MCF 10A (cell line): ENCODE results near the gene SCAPER. TPM values are rescaled to one million over a fixed set of nuclear protein-coding genes. Genes with fewer than 3 reads are reported as not detected.

Experiments used
- BruUV-seq: library from RNA; stranded (reverse); fragments of 400-500 nt; replicated peaks from 2 replicates; lab custom pipeline; 2021; lab: Mats Ljungman, UMichigan
- CTCF ChIA-PET: fragments of 300-600 bp; sonication (Branson Sonifier 250); formaldehyde crosslinking; extraction: SDS; loops from one replicate; lab custom pipeline; 2021; ENCODE audit warnings: antibody characterized with exemption, inconsistent platforms; lab: Yijun Ruan, JAX
- POLR2A ChIA-PET: fragments of 300-600, 350-650 bp; sonication (Branson Sonifier 250); formaldehyde crosslinking; extraction: SDS; loops from one replicate; lab custom pipeline; 2020; ENCODE audit warnings: antibody characterized with exemption, inconsistent platforms; lab: Yijun Ruan, JAX
- DNase-seq: peaks from one replicate; pipeline ENCODE4 v3.0.0-alpha.2; 2018; ENCODE audit not compliant: unreplicated experiment
- H3K27ac Mint-ChIP-seq: one replicate; pipeline ENCODE4 v1.8.0; 2022; ENCODE audit warnings: mild to moderate bottlenecking, low read depth, mixed read lengths; ENCODE audit not compliant: unreplicated experiment
- H3K27me3 Mint-ChIP-seq: one replicate; pipeline ENCODE4 v1.8.0; 2022; ENCODE audit warnings: mixed read lengths; ENCODE audit not compliant: insufficient read depth, unreplicated experiment
- H3K36me3 Mint-ChIP-seq: one replicate; pipeline ENCODE4 v1.8.0; 2022; ENCODE audit warnings: mild to moderate bottlenecking, moderate library complexity, mixed read lengths; ENCODE audit not compliant: insufficient read depth, unreplicated experiment
- H3K4me1 Mint-ChIP-seq: one replicate; pipeline ENCODE4 v1.8.0; 2022; ENCODE audit warnings: mixed read lengths; ENCODE audit not compliant: insufficient read depth, unreplicated experiment
- H3K4me3 Mint-ChIP-seq: one replicate; pipeline ENCODE4 v1.8.0; 2022; ENCODE audit warnings: mild to moderate bottlenecking, moderate library complexity, mixed read lengths; ENCODE audit not compliant: unreplicated experiment
- H3K9me3 Mint-ChIP-seq: one replicate; pipeline ENCODE4 v1.8.0; 2022; ENCODE audit warnings: mixed read lengths; ENCODE audit not compliant: unreplicated experiment
- CTCF ChIP-seq: fragments of 200-600 bp; IDR thresholded peaks from one replicate; pipeline ENCODE4 v1.8.0; 2022; ENCODE audit warnings: antibody characterized with exemption, mild to moderate bottlenecking; ENCODE audit not compliant: unreplicated experiment
- intact Hi-C: fragments of 100-400 bp; cut with micrococcal nuclease; formaldehyde crosslinking; loops from 2 replicates; pipeline ENCODE4 v1.14.1; 2022
- total RNA-seq: library from RNA; stranded (reverse); gene quantifications from 2 replicates; pipeline ENCODE4 v1.2.3, GENCODE V29; 2022

The SCAPER gene
- total RNA-seq, 1 experiment from 2014 or later: 9.5 TPM

GRCh38 chr15:76636059-76636458 is 269.1 kb downstream of the SCAPER start:
- no peaks in the 10 kb centered on the region for H3K9me3 Mint-ChIP-seq
- ChIA-PET POLR2A (no interaction called here), CTCF (interaction anchor here (0.6 kb wide), 2 partner anchors 201 to 402 kb away, joined by 3 to 4 read pairs; no protein-coding TSS in a partner anchor)
- TF ChIP-seq CTCF: no peak
- no peaks in the 10 kb centered on the region for H3K4me1 Mint-ChIP-seq
- H3K27me3 Mint-ChIP-seq: no peaks in the 10 kb centered on the region
- DNase-seq: no peak
- no TSS peak for BruUV-seq
- H3K27ac Mint-ChIP-seq: no peak overlapping the region
- H3K4me3 Mint-ChIP-seq: no peak overlapping the region
- H3K36me3 Mint-ChIP-seq: peaks cover 13% of the 10 kb centered on the region
- intact Hi-C loops: no loop called here

- H3K4me1 Mint-ChIP-seq: no peaks in the 10 kb centered on the region
- no TSS peak for BruUV-seq
- no peak for DNase-seq
- ChIA-PET POLR2A (no interaction called here), CTCF (no interaction called here)
- no peaks in the 10 kb centered on the region for H3K9me3 Mint-ChIP-seq
- H3K27me3 Mint-ChIP-seq: no peaks in the 10 kb centered on the region
- TF ChIP-seq CTCF: no peak
- intact Hi-C loops: no loop called here
- peaks cover 5% of the 10 kb centered on the region for H3K36me3 Mint-ChIP-seq
- no peak overlapping the region for H3K27ac Mint-ChIP-seq
- no peak overlapping the region for H3K4me3 Mint-ChIP-seq
Measured at GRCh38 chr15:76626611-76627010, 278.5 kb downstream of the SCAPER start.

- Mint-ChIP-seq H3K36me3 (peaks cover 5% of the 10 kb centered on the region), H3K4me3 (no peak overlapping the region), H3K27ac (no peak overlapping the region), H3K4me1 (no peaks in the 10 kb centered on the region), H3K27me3 (no peaks in the 10 kb centered on the region), H3K9me3 (no peaks in the 10 kb centered on the region)
- ChIA-PET CTCF (no interaction called here), POLR2A (no interaction called here)
- TF ChIP-seq CTCF: no peak
- no peak for DNase-seq
- intact Hi-C loops: no loop called here
- BruUV-seq: no TSS peak
Measured at GRCh38 chr15:76625267-76625666, 279.9 kb downstream of the SCAPER start.

- TF ChIP-seq CTCF: no peak
- Mint-ChIP-seq H3K9me3 (peaks cover 15% of the 10 kb centered on the region), H3K4me1 (no peaks in the 10 kb centered on the region), H3K27ac (no peak overlapping the region), H3K36me3 (peaks cover 5% of the 10 kb centered on the region), H3K27me3 (no peaks in the 10 kb centered on the region), H3K4me3 (no peak overlapping the region)
- CTCF ChIA-PET: no interaction called here
- POLR2A ChIA-PET: no interaction called here
- BruUV-seq: no TSS peak
- intact Hi-C loops: no loop called here
- no peak for DNase-seq
Measured at GRCh38 chr15:76614725-76615124, 290.4 kb downstream of the SCAPER start.
